Spleen (tissue), 7 donors: ENCODE data around the gene TMEM184A.

Source experiments
- POLR2A ChIP-seq, 3 donors: fragments of 450-650 bp; IDR thresholded peaks; one replicate each; pipeline ENCODE4 v1.5.1; 2017; ENCODE audit warnings: antibody characterized with exemption in 3 of 3, mild to moderate bottlenecking in 1 of 3
- TF ChIP-seq, protein P1 (sequence below), 11 experiments: fragments of 200-600 bp in 7 of 11; fragments of 450-650 bp in 4 of 11; sonication (generic) in 4 of 11; IDR thresholded peaks in 8 of 11; conservative IDR thresholded peaks in 3 of 11; 1 replicate in 7 of 11; 2 replicates in 4 of 11; pipeline versions ENCODE4 v1.4.0 to v1.8.0; 2016 to 2021; ENCODE audit warnings: antibody characterized with exemption in 11 of 11, inconsistent platforms in 4 of 11, mild to moderate bottlenecking in 1 of 11
- donor health status: DM: no; HTN: no; CAD: no; lungs with moderate emphysema.
- donor health status: DM: no; HTN: no; CAD: no.
- donor health status: DM: no; HTN: no; CAD: no.

- TF ChIP-seq, protein P1, sequence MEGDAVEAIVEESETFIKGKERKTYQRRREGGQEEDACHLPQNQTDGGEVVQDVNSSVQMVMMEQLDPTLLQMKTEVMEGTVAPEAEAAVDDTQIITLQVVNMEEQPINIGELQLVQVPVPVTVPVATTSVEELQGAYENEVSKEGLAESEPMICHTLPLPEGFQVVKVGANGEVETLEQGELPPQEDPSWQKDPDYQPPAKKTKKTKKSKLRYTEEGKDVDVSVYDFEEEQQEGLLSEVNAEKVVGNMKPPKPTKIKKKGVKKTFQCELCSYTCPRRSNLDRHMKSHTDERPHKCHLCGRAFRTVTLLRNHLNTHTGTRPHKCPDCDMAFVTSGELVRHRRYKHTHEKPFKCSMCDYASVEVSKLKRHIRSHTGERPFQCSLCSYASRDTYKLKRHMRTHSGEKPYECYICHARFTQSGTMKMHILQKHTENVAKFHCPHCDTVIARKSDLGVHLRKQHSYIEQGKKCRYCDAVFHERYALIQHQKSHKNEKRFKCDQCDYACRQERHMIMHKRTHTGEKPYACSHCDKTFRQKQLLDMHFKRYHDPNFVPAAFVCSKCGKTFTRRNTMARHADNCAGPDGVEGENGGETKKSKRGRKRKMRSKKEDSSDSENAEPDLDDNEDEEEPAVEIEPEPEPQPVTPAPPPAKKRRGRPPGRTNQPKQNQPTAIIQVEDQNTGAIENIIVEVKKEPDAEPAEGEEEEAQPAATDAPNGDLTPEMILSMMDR (IDR thresholded peaks at IDR 0.05 in 8 of 11, conservative IDR thresholded peaks at IDR 0.05 in 3 of 11) = no peak
- TF ChIP-seq POLR2A (IDR thresholded peaks at IDR 0.05) = no peak
Measured at GRCh38 chr7:1541431-1542162, 14.4 kb downstream of the TMEM184A start.
